PFSK-1 (cell line): ENCODE results near the gene CCNG1.

Source experiments
- POLR2AphosphoS5 ChIP-seq: IDR thresholded peaks from 2 replicates; pipeline ENCODE4 v1.6.1; 2012; ENCODE audit warnings: low read depth, mild to moderate bottlenecking, control low read depth, low read length, moderate library complexity
- SIN3A ChIP-seq: IDR thresholded peaks from 2 replicates; pipeline ENCODE4 v1.6.1; 2012; ENCODE audit warnings: mild to moderate bottlenecking, low read length, moderate library complexity, borderline replicate concordance; ENCODE audit not compliant: insufficient read depth
- TAF1 ChIP-seq: IDR thresholded peaks from 2 replicates; pipeline ENCODE4 v1.6.1; 2012; ENCODE audit warnings: low read length, control low read depth, borderline replicate concordance; ENCODE audit not compliant: insufficient read depth
- TF ChIP-seq, protein P1 (sequence below), 2 experiments: IDR thresholded peaks; 2 replicates each; pipeline versions ENCODE4 v1.6.1 to v1.8.0; 2011 to 2012; ENCODE audit warnings: low read depth in 2 of 2, low read length in 2 of 2, control low read depth in 1 of 2, inconsistent platforms in 1 of 2, mild to moderate bottlenecking in 1 of 2, moderate library complexity in 1 of 2; ENCODE audit not compliant: insufficient read depth in 1 of 2

DNA sequence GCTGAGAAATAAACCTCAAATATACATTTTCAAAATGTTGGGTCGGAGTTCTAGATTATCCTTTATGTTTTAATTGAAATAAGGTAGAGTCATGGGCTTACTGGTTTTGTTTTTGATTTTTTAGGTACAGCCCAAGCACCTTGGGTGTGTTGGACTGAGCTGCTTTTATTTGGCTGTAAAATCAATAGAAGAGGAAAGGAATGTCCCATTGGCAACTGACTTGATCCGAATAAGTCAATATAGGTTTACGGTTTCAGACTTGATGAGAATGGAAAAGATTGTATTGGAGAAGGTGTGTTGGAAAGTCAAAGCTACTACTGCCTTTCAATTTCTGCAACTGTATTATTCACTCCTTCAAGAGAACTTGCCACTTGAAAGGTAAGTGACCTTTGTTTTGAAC, 3.6 kb downstream of the CCNG1 start:
- TF ChIP-seq POLR2AphosphoS5 = no peak
- TF ChIP-seq TAF1 = no peak
- no peak for TF ChIP-seq SIN3A
- TF ChIP-seq, protein P1, sequence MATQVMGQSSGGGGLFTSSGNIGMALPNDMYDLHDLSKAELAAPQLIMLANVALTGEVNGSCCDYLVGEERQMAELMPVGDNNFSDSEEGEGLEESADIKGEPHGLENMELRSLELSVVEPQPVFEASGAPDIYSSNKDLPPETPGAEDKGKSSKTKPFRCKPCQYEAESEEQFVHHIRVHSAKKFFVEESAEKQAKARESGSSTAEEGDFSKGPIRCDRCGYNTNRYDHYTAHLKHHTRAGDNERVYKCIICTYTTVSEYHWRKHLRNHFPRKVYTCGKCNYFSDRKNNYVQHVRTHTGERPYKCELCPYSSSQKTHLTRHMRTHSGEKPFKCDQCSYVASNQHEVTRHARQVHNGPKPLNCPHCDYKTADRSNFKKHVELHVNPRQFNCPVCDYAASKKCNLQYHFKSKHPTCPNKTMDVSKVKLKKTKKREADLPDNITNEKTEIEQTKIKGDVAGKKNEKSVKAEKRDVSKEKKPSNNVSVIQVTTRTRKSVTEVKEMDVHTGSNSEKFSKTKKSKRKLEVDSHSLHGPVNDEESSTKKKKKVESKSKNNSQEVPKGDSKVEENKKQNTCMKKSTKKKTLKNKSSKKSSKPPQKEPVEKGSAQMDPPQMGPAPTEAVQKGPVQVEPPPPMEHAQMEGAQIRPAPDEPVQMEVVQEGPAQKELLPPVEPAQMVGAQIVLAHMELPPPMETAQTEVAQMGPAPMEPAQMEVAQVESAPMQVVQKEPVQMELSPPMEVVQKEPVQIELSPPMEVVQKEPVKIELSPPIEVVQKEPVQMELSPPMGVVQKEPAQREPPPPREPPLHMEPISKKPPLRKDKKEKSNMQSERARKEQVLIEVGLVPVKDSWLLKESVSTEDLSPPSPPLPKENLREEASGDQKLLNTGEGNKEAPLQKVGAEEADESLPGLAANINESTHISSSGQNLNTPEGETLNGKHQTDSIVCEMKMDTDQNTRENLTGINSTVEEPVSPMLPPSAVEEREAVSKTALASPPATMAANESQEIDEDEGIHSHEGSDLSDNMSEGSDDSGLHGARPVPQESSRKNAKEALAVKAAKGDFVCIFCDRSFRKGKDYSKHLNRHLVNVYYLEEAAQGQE (IDR thresholded peaks at IDR 0.05; ENCODE audit: insufficient read depth in 1 of 2, low read depth in 2 of 2, low read length in 2 of 2) = no peak
